Calu3 (cell line): Measurements from ENCODE around the gene ATP2B3. TPM values are rescaled to one million over a fixed set of nuclear protein-coding genes. Genes with fewer than 3 reads are reported as not detected.

Source experiments
- BruUV-seq: library from RNA; stranded (reverse); fragments of 400-500 nt; replicated peaks from 2 replicates; lab custom pipeline; 2021; lab: Mats Ljungman, UMichigan
- CTCF ChIA-PET: fragments of 300-600 bp; sonication (Branson Sonifier 250); formaldehyde crosslinking; loops from one replicate; lab custom pipeline; 2022; ENCODE audit warnings: antibody characterized with exemption; lab: Charles Lee
- DNase-seq: peaks from one replicate; pipeline ENCODE4 v3.0.0; 2022
- H3K27ac Mint-ChIP-seq: one replicate; pipeline ENCODE4 v1.8.0; 2022; ENCODE audit warnings: mixed read lengths; ENCODE audit not compliant: unreplicated experiment
- H3K27me3 Mint-ChIP-seq: one replicate; pipeline ENCODE4 v1.8.0; 2022; ENCODE audit warnings: mixed read lengths; ENCODE audit not compliant: unreplicated experiment
- H3K36me3 Mint-ChIP-seq: one replicate; pipeline ENCODE4 v1.8.0; 2022; ENCODE audit warnings: mild to moderate bottlenecking, moderate library complexity, mixed read lengths; ENCODE audit not compliant: insufficient read depth, unreplicated experiment
- H3K4me1 Mint-ChIP-seq: one replicate; pipeline ENCODE4 v1.8.0; 2022; ENCODE audit warnings: mild to moderate bottlenecking, low read depth, mixed read lengths; ENCODE audit not compliant: unreplicated experiment
- H3K4me3 Mint-ChIP-seq: one replicate; pipeline ENCODE4 v1.8.0; 2022; ENCODE audit warnings: mild to moderate bottlenecking, low read depth, moderate library complexity, mixed read lengths; ENCODE audit not compliant: unreplicated experiment
- H3K9me3 Mint-ChIP-seq: one replicate; pipeline ENCODE4 v1.8.0; 2022; ENCODE audit warnings: low read depth, mixed read lengths; ENCODE audit not compliant: unreplicated experiment
- intact Hi-C: fragments of 100-400 bp; cut with micrococcal nuclease; formaldehyde crosslinking; loops from one replicate; pipeline ENCODE4 v1.10.0; 2022; ENCODE audit not compliant: unreplicated experiment
- total RNA-seq: library from RNA; stranded (reverse); gene quantifications from 2 replicates; pipeline ENCODE4 v1.2.3, GENCODE V29; 2022
- TF ChIP-seq, protein P1 (sequence below): fragments of 200-600 bp; IDR thresholded peaks from one replicate; pipeline ENCODE4 v1.8.0; 2022; ENCODE audit warnings: antibody characterized with exemption; ENCODE audit not compliant: unreplicated experiment

The ATP2B3 gene
- total RNA-seq, 1 experiment from 2014 or later, result not detected

DNA sequence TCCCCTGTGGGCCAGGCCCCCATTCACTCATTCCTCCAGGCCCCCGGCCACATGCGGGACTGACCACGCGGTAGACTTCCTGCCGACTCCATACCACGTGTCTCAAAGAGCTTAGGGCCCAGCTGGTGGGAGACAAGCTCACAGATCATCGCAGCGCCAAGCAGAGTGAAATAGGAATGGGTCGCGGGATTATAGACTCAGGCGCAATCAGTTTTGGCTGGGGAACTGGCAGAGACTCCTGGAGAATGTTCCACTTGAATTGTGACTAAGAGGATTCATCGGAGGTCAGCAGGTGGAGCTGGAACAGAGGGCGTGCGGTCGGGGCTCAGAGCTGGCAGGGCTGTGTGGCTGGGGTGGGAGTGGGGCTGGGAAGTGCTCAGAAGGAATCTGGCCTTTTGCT is 15.6 kb downstream of the ATP2B3 start:
- no peak for DNase-seq
- Mint-ChIP-seq H3K9me3 (no peaks in the 10 kb centered on the region), H3K27me3 (peaks cover 61% of the 10 kb centered on the region), H3K4me1 (no peaks in the 10 kb centered on the region), H3K36me3 (peaks cover 4% of the 10 kb centered on the region), H3K27ac (no peak overlapping the region), H3K4me3 (no peak overlapping the region)
- TF ChIP-seq, protein P1, sequence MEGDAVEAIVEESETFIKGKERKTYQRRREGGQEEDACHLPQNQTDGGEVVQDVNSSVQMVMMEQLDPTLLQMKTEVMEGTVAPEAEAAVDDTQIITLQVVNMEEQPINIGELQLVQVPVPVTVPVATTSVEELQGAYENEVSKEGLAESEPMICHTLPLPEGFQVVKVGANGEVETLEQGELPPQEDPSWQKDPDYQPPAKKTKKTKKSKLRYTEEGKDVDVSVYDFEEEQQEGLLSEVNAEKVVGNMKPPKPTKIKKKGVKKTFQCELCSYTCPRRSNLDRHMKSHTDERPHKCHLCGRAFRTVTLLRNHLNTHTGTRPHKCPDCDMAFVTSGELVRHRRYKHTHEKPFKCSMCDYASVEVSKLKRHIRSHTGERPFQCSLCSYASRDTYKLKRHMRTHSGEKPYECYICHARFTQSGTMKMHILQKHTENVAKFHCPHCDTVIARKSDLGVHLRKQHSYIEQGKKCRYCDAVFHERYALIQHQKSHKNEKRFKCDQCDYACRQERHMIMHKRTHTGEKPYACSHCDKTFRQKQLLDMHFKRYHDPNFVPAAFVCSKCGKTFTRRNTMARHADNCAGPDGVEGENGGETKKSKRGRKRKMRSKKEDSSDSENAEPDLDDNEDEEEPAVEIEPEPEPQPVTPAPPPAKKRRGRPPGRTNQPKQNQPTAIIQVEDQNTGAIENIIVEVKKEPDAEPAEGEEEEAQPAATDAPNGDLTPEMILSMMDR, result no peak
- CTCF ChIA-PET, result no interaction called here
- no TSS peak for BruUV-seq
- intact Hi-C loops, result no loop called here

DNA sequence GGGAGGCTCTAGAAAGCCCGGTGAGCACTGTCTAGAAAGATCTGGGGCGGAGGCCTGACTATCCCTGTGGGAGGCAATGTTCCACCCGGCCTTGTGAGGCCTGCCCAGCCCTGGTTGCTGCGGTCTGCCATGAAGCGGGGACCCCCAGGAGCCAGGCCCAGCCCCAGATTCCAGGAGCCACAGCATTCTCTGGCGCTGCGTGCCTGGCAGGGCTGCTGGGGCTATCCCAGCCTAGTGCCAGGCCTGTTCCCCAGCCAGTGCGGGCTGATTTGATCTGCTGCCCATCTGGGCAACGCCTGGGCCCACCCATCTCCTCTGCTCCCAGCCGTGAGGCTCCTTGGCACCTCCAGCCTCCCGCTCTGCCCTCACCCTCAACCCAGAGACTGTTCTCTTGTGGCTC is 19.6 kb downstream of the ATP2B3 start:
- peaks cover 81% of the 10 kb centered on the region for H3K27me3 Mint-ChIP-seq
- H3K4me1 Mint-ChIP-seq, result no peaks in the 10 kb centered on the region
- no peak for DNase-seq
- no peak overlapping the region for H3K4me3 Mint-ChIP-seq
- H3K27ac Mint-ChIP-seq, result no peak overlapping the region
- intact Hi-C loops, result loop anchor here (5.0 kb wide), 1 partner anchor 130 kb away; no protein-coding TSS in a partner anchor
- TF ChIP-seq, protein P1, result no peak
- H3K36me3 Mint-ChIP-seq, result peaks cover 4% of the 10 kb centered on the region
- BruUV-seq, result no TSS peak
- H3K9me3 Mint-ChIP-seq, result no peaks in the 10 kb centered on the region
- CTCF ChIA-PET, result interaction anchor here (3.2 kb wide), 1 partner anchor 131 kb away, joined by 25 read pairs; no protein-coding TSS in a partner anchor

DNA sequence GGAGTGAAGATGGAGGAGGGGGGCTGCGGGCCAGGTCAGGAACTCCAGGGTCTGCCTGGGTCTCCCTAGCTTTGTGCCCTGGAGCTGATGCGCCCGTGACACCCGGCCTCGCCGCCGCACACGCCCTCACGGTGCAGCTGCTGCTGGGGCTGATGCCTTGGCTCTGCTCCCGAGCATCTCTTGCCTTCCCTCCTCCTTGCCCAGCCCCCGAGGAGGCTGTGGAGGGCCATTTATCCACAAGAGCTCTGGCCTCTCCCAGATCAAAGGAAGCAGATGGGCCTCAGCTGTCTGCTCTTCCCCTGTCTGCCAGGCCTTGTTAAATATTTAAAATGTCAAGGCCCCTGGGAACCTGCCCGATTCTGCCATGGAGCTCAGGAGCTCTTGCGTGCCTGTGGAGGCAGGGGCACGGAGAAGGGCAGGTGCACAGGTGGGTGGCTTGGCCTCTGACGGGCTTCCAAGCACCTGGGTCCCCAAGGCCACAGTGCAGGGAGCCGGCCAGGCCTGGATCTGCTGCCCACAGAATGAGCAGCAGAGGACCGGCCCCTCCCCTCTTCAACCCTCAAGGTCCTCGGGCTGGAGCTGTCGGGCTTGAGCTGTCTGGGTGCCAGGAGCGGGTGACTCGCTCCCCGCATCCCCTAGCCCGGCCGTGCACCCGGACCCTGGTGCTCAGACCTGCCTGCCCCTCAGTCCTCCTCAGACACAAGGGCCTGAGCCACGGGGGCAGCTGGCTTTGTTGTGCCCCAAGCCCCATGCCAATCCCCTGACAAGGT is 20.3 kb downstream of the ATP2B3 start:
- no peak overlapping the region for H3K4me3 Mint-ChIP-seq
- no peak for DNase-seq
- TF ChIP-seq, protein P1, result no peak
- H3K36me3 Mint-ChIP-seq, result peaks cover 4% of the 10 kb centered on the region
- H3K4me1 Mint-ChIP-seq, result no peaks in the 10 kb centered on the region
- intact Hi-C loops, result loop anchor here (5.0 kb wide), 1 partner anchor 130 kb away; no protein-coding TSS in a partner anchor
- BruUV-seq, result no TSS peak
- CTCF ChIA-PET, result interaction anchor here (3.2 kb wide), 1 partner anchor 130 kb away, joined by 25 read pairs; no protein-coding TSS in a partner anchor
- no peaks in the 10 kb centered on the region for H3K9me3 Mint-ChIP-seq
- H3K27me3 Mint-ChIP-seq, result peaks cover 81% of the 10 kb centered on the region
- no peak overlapping the region for H3K27ac Mint-ChIP-seq

DNA sequence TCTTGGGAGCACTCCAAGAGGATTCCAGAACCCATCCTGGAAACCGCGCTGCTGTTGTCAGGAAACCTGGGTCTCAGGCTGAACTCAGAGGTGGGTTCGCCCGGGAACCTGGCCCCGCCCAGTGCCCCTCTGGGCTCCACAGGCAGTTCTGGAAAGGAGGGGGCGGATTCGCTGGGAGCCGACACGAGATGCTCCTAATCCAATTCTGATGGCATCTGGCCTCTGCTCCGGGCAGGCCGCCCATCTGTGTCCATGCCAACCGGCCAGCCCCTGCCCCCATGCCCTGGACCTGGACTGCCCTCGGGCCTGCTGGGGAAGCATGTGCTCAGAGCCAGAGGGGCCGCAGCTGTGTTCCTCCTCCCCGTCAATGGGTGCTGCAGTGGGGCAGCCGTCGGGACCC is 21.0 kb downstream of the ATP2B3 start:
- H3K36me3 Mint-ChIP-seq, result peaks cover 4% of the 10 kb centered on the region
- no peaks in the 10 kb centered on the region for H3K9me3 Mint-ChIP-seq
- TF ChIP-seq, protein P1, result no peak
- no peak overlapping the region for H3K27ac Mint-ChIP-seq
- CTCF ChIA-PET, result interaction anchor here (1.1 to 3.2 kb wide), 2 partner anchors 29 to 130 kb away, joined by 4 to 25 read pairs; no protein-coding TSS in a partner anchor
- no peaks in the 10 kb centered on the region for H3K4me1 Mint-ChIP-seq
- intact Hi-C loops, result loop anchor here (5.0 kb wide), 1 partner anchor 129 kb away; no protein-coding TSS in a partner anchor
- H3K4me3 Mint-ChIP-seq, result no peak overlapping the region
- BruUV-seq, result no TSS peak
- DNase-seq, result no peak
- peaks cover 74% of the 10 kb centered on the region for H3K27me3 Mint-ChIP-seq
